Peyer's patch (tissue), 4 donors: ENCODE data around the gene DLGAP1.

ENCODE experiments used
- POLR2A ChIP-seq, 2 donors: fragments of 450-650 bp; IDR thresholded peaks; one replicate each; pipeline ENCODE4 v1.5.1; 2017; ENCODE audit warnings: antibody characterized with exemption in 2 of 2, mild to moderate bottlenecking in 2 of 2, moderate library complexity in 2 of 2
- TF ChIP-seq, protein P1 (sequence below), 6 experiments: fragments of 450-650 bp in 4 of 6; fragments of 200-600 bp in 2 of 6; sonication (generic) in 1 of 6; IDR thresholded peaks; one replicate each; pipeline ENCODE4 v1.5.1; 2017 to 2019; ENCODE audit warnings: antibody characterized with exemption in 6 of 6, mild to moderate bottlenecking in 3 of 6, moderate library complexity in 1 of 6

DNA sequence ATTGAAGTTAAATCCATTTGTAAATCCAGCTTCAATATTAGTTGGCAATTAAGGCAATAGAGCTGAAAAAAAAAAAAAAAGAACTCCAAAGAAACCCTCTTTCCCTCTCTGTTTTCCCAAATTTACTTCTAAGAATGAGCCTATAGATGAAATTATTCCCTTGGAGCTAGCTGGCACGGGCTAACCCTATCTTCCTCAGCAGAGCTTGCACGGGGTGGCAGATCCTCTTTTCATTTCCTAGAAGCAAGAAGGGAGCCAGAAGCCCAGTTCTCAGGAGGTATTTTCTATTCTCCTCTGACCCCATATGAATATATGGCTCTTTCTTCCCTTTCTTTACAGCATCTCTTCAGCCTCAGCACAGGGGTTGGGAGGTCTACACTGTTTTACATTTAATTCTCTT is 579.1 kb downstream of the DLGAP1 start:
- TF ChIP-seq, protein P1, sequence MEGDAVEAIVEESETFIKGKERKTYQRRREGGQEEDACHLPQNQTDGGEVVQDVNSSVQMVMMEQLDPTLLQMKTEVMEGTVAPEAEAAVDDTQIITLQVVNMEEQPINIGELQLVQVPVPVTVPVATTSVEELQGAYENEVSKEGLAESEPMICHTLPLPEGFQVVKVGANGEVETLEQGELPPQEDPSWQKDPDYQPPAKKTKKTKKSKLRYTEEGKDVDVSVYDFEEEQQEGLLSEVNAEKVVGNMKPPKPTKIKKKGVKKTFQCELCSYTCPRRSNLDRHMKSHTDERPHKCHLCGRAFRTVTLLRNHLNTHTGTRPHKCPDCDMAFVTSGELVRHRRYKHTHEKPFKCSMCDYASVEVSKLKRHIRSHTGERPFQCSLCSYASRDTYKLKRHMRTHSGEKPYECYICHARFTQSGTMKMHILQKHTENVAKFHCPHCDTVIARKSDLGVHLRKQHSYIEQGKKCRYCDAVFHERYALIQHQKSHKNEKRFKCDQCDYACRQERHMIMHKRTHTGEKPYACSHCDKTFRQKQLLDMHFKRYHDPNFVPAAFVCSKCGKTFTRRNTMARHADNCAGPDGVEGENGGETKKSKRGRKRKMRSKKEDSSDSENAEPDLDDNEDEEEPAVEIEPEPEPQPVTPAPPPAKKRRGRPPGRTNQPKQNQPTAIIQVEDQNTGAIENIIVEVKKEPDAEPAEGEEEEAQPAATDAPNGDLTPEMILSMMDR (IDR thresholded peaks at IDR 0.05), result no peak
- TF ChIP-seq POLR2A (IDR thresholded peaks at IDR 0.05), result no peak
